ENCODE results near the gene SENP5.

DNA sequence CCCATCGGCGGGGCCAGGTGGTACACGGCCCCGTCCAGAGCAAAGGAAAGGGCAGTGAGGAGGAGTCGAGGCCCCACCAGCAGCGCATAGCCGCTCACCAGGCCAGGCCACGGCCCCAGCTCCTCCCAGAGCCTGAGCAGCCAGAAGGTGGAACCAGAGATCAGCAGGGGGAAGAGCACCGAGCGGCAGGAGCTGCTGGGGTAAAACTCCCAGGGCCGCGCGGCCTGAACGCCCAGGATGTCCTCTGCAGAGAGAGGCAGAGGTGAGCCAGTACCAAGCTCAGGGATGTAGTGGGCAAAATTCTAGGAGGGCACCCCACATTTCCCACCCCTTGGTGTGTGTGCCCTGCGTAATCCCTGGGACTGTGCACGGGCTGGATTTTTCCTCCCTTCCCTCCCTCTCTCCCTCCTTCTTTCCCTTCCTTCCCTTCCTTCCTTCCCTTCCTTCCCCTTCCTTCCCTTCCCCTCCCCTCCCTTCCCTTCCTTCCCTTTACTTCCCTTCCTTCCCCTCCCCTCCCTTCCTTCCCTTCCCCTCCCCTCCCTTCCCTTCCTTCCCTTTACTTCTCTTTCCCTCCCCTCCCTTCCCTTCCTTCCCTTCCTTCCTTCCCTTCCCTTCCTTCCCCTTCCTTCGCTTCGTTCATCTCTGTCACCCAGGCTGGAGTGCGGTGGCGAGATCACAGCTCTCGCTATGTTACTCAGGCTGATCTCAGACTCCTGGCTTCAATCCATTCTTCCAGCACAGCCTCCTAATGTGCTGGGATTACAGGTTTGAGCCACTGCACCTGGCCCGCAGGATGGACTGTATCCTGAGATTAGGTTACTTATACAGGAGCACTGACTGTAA is 80.9 kb downstream of the SENP5 start:
- TF ChIP-seq EZH2phosphoT487 (IDR thresholded peaks at IDR 0.05; ENCODE audit: insufficient read depth, low read depth) (no peak), EZH2 (IDR thresholded peaks at IDR 0.05; ENCODE audit: insufficient read depth, poor library complexity, severe bottlenecking) (no peak)

Data from GM23248 (cell line).